Sigmoid colon (tissue), 7 donors: Measurements from ENCODE around the gene SETBP1. TPM values are rescaled to one million over a fixed set of nuclear protein-coding genes. Genes with fewer than 3 reads are reported as not detected.

Source experiments
- DNase-seq: peaks from one replicate; pipeline ENCODE4 v3.0.0-alpha.2; 2019
- H3K27ac ChIP-seq, 4 donors: fragments of 200-600 bp; sonication (generic); one replicate each; pipeline ENCODE4 v1.5.1; 2016 to 2019; ENCODE audit warnings: mild to moderate bottlenecking in 1 of 4
- H3K27me3 ChIP-seq, 3 donors: fragments of 200-600 bp; sonication (generic); one replicate each; pipeline ENCODE4 v1.5.1; 2019; ENCODE audit warnings: mild to moderate bottlenecking in 1 of 3
- H3K36me3 ChIP-seq, 4 donors: fragments of 200-600 bp; sonication (generic); one replicate each; pipeline ENCODE4 v1.5.1; 2016 to 2019
- H3K4me1 ChIP-seq, 4 donors: fragments of 200-600 bp; sonication (generic); one replicate each; pipeline ENCODE4 v1.5.1; 2017 to 2019
- H3K4me3 ChIP-seq, 4 donors: fragments of 200-600 bp; sonication (generic); one replicate each; pipeline ENCODE4 v1.5.1; 2017 to 2019; ENCODE audit warnings: mild to moderate bottlenecking in 2 of 4, moderate library complexity in 1 of 4
- H3K9me3 ChIP-seq, 4 donors: fragments of 200-600 bp in 3 of 4; sonication (generic) in 3 of 4; one replicate each; pipeline versions ENCODE4 v1.5.1 to v1.6.1; 2013 to 2019
- CTCF ChIP-seq, 4 experiments: fragments of 450-650 bp in 3 of 4; fragments of 200-600 bp in 1 of 4; IDR thresholded peaks; one replicate each; pipeline ENCODE4 v1.5.1; 2016 to 2019; ENCODE audit warnings: antibody characterized with exemption in 4 of 4, mild to moderate bottlenecking in 3 of 4, moderate library complexity in 2 of 4
- EP300 ChIP-seq, 4 donors: sonication (generic); formaldehyde crosslinking; IDR thresholded peaks; one replicate each; pipeline ENCODE4 v1.6.1; 2017; ENCODE audit warnings: antibody characterized with exemption in 4 of 4
- POLR2A ChIP-seq, 2 donors: fragments of 450-650 bp; IDR thresholded peaks; one replicate each; pipeline ENCODE4 v1.6.1; 2016; ENCODE audit warnings: antibody characterized with exemption in 2 of 2, mild to moderate bottlenecking in 2 of 2, moderate library complexity in 2 of 2
- POLR2AphosphoS5 ChIP-seq, 4 donors: sonication (generic); formaldehyde crosslinking; IDR thresholded peaks; one replicate each; pipeline ENCODE4 v1.6.1; 2017; ENCODE audit warnings: antibody characterized with exemption in 4 of 4
- WGBS, 2 donors: extraction: QIAGEN DNeasy Blood & Tissue Kit; methylation state at CpG; one replicate each; pipeline ENCODE4 v1.1.7; 2013; 5-methylcytosine and 5-hydroxymethylcytosine counted together
- intact Hi-C: fragments of 100-400 bp; cut with DNase I; formaldehyde crosslinking; loops from one replicate; pipeline ENCODE4 v1.15.1; 2023
- polyA plus RNA-seq, 3 donors: library from polyadenylated mRNA; stranded (reverse); fragments of 200-250 nt; gene quantifications; one replicate each; pipeline ENCODE4 v1.2.3, GENCODE V29; 2013
- total RNA-seq, 4 donors: library from RNA; depleted of rRNA; stranded (reverse); fragments of >200 nt; gene quantifications; one replicate each; pipeline ENCODE4 v1.1.0, GENCODE V29; 2016
- donor health status: healthy with polysubstance abuse.
- donor health status: Bipolar disorder and iron deficiency.
- donor health status: healthy.

SETBP1 gene
- total and polyA plus RNA-seq, 7 donors, result 0.69 to 100 (median 67.9) TPM

GRCh38 chr18:44870631-44871502 is 190.2 kb downstream of the SETBP1 start:
- H3K27me3 ChIP-seq, result no peaks in the 10 kb centered on the region
- DNase-seq, result no peak
- peaks cover 0 to 13% (median 3%) of the 10 kb centered on the region in 4 donors for H3K36me3 ChIP-seq
- no peaks in the 10 kb centered on the region for H3K9me3 ChIP-seq
- H3K27ac ChIP-seq, result no peak overlapping the region
- intact Hi-C loops, result no loop called here
- no peak overlapping the region for H3K4me3 ChIP-seq
- 83 to 88% methylated on average over 11 of the region's 11 CpGs for WGBS, 2 donors
- TF ChIP-seq CTCF (IDR thresholded peaks at IDR 0.05) (no peak), EP300 (IDR thresholded peaks at IDR 0.05) (no peak), POLR2AphosphoS5 (IDR thresholded peaks at IDR 0.05) (no peak), POLR2A (IDR thresholded peaks at IDR 0.05) (no peak)
- no peaks in the 10 kb centered on the region for H3K4me1 ChIP-seq

GRCh38 chr18:44871771-44872170 is 191.1 kb downstream of the SETBP1 start:
- no peak overlapping the region for H3K27ac ChIP-seq
- no peak overlapping the region for H3K4me3 ChIP-seq
- no peak for DNase-seq
- intact Hi-C loops, result no loop called here
- peaks cover 0 to 19% (median 3%) of the 10 kb centered on the region in 4 donors for H3K36me3 ChIP-seq
- TF ChIP-seq POLR2A (IDR thresholded peaks at IDR 0.05) (no peak), EP300 (IDR thresholded peaks at IDR 0.05) (no peak), POLR2AphosphoS5 (IDR thresholded peaks at IDR 0.05) (no peak), CTCF (IDR thresholded peaks at IDR 0.05) (no peak)
- WGBS, 2 donors, result 85 to 86% methylated on average over 3 of the region's 3 CpGs
- H3K9me3 ChIP-seq, result no peaks in the 10 kb centered on the region
- H3K4me1 ChIP-seq, result peaks cover 0 to 2% (median 0%) of the 10 kb centered on the region in 4 donors
- no peaks in the 10 kb centered on the region for H3K27me3 ChIP-seq

DNA sequence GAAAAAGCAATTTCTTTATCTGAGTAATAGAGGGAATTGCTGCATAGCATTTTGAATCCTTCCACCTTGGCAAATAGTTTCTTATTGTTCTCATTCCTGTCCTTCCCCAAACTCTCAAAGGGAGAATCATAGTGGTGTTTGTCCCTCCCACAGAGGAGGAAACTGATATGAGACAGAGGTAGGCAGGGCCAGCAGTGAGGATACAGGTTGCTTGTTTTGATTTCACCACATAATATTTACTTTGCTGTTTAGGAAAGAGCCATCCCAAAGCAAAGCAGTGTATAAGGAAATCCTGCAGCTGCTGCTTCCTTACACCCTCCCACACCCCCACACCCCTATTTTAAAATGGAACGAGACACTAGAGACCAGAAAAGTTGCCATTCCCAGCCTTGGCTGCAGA is 195.3 kb downstream of the SETBP1 start:
- intact Hi-C loops, result no loop called here
- Histone ChIP-seq H3K4me3 (no peak overlapping the region), H3K9me3 (no peaks in the 10 kb centered on the region), H3K36me3 (peaks cover 0 to 8% (median 0%) of the 10 kb centered on the region in 4 donors), H3K27me3 (no peaks in the 10 kb centered on the region), H3K27ac (no peak overlapping the region), H3K4me1 (peaks cover 0 to 28% (median 15%) of the 10 kb centered on the region in 4 donors)
- DNase-seq, result no peak
- 76 to 82% methylated on average over 1 of the region's 1 CpG for WGBS, 2 donors
- no peak for TF ChIP-seq POLR2A (IDR thresholded peaks at IDR 0.05)
- no peak for TF ChIP-seq EP300 (IDR thresholded peaks at IDR 0.05)
- no peak for TF ChIP-seq CTCF (IDR thresholded peaks at IDR 0.05)
- TF ChIP-seq POLR2AphosphoS5 (IDR thresholded peaks at IDR 0.05), result no peak

- 93 to 98% methylated on average over 3 of the region's 3 CpGs for WGBS, 2 donors
- DNase-seq, result no peak
- Histone ChIP-seq H3K4me1 (peaks cover 0 to 35% (median 22%) of the 10 kb centered on the region in 4 donors), H3K4me3 (no peak overlapping the region), H3K27me3 (no peaks in the 10 kb centered on the region), H3K36me3 (peaks cover 0 to 8% (median 0%) of the 10 kb centered on the region in 4 donors), H3K27ac (no peak overlapping the region), H3K9me3 (no peaks in the 10 kb centered on the region)
- TF ChIP-seq POLR2A (IDR thresholded peaks at IDR 0.05) (no peak), POLR2AphosphoS5 (IDR thresholded peaks at IDR 0.05) (no peak), EP300 (IDR thresholded peaks at IDR 0.05) (no peak), CTCF (IDR thresholded peaks at IDR 0.05) (no peak)
- intact Hi-C loops, result no loop called here
Measured at GRCh38 chr18:44876755-44877154, 196.1 kb downstream of the SETBP1 start.
